CD4-positive, alpha-beta T cell treated with Interleukin-6 for 4 hours (primary cell): ENCODE results near the gene TSC22D4.
A peak's percentile ranks its signal among the peaks of the same experiment; 100 is the strongest.
"Not testable (repeated sequence)": the region's sequence is repeated elsewhere in the genome, so short reads cannot be mapped to it uniquely, and the experiment has no call there.

ENCODE experiments used
- DNase-seq: peaks from one replicate; pipeline ENCODE4 v3.0.0-alpha.2; 2020; ENCODE audit warnings: mixed read lengths

The TSC22D4 gene

GRCh38 chr7:100441641-100442535 is 37.1 kb downstream of the TSC22D4 start:
- no peak for DNase-seq

GRCh38 chr7:100439244-100439643 is 39.8 kb downstream of the TSC22D4 start:
- DNase-seq = not testable (repeated sequence)

GRCh38 chr7:100438731-100439130 is 40.3 kb downstream of the TSC22D4 start:
- not testable (repeated sequence) for DNase-seq

- no peak for DNase-seq
Observed at GRCh38 chr7:100438172-100438571, 40.8 kb downstream of the TSC22D4 start.

- DNase-seq = no peak
Observed at GRCh38 chr7:100437150-100438100, 41.6 kb downstream of the TSC22D4 start.

GRCh38 chr7:100435401-100436304 is 43.4 kb downstream of the TSC22D4 start:
- peak; percentile 70 for DNase-seq

- no peak for DNase-seq
Observed at GRCh38 chr7:100434297-100435144, 44.5 kb downstream of the TSC22D4 start.

GRCh38 chr7:100433592-100434296 is 45.3 kb downstream of the TSC22D4 start:
- no peak for DNase-seq

GRCh38 chr7:100433276-100433591 is 45.8 kb downstream of the TSC22D4 start:
- DNase-seq = no peak

GRCh38 chr7:100432621-100433275 is 46.3 kb downstream of the TSC22D4 start:
- DNase-seq = no peak

- DNase-seq = no peak
Observed at GRCh38 chr7:100432053-100432452, 47.0 kb downstream of the TSC22D4 start.

- DNase-seq = no peak
Observed at GRCh38 chr7:100431286-100431735, 47.7 kb downstream of the TSC22D4 start.

GRCh38 chr7:100430493-100431285 is 48.3 kb downstream of the TSC22D4 start:
- peak; percentile 36 for DNase-seq

GRCh38 chr7:100429637-100430492 is 49.1 kb downstream of the TSC22D4 start, which contains the start of gene MEPCE:
Gene MEPCE (plus strand): TSS chr7:100429831. CDS start chr7:100430019, 188 bp downstream.
- DNase-seq = peak; percentile 95

- peak; percentile 100 for DNase-seq
Observed at GRCh38 chr7:100428967-100429636, 49.9 kb downstream of the TSC22D4 start.

- peak; percentile 96 for DNase-seq
Observed at GRCh38 chr7:100428199-100428966, 50.6 kb downstream of the TSC22D4 start, which contains the start of gene ZCWPW1. Gene ZCWPW1 (minus strand): TSS chr7:100428703. CDS start chr7:100420649, 8,054 bp downstream.

GRCh38 chr7:100427762-100428198 is 51.2 kb downstream of the TSC22D4 start:
- DNase-seq = no peak
